ENCODE data around the gene ILF3.
"Not testable (repeated sequence)": the region's sequence is repeated elsewhere in the genome, so short reads cannot be mapped to it uniquely, and the experiment has no call there.

ILF3 gene

DNA sequence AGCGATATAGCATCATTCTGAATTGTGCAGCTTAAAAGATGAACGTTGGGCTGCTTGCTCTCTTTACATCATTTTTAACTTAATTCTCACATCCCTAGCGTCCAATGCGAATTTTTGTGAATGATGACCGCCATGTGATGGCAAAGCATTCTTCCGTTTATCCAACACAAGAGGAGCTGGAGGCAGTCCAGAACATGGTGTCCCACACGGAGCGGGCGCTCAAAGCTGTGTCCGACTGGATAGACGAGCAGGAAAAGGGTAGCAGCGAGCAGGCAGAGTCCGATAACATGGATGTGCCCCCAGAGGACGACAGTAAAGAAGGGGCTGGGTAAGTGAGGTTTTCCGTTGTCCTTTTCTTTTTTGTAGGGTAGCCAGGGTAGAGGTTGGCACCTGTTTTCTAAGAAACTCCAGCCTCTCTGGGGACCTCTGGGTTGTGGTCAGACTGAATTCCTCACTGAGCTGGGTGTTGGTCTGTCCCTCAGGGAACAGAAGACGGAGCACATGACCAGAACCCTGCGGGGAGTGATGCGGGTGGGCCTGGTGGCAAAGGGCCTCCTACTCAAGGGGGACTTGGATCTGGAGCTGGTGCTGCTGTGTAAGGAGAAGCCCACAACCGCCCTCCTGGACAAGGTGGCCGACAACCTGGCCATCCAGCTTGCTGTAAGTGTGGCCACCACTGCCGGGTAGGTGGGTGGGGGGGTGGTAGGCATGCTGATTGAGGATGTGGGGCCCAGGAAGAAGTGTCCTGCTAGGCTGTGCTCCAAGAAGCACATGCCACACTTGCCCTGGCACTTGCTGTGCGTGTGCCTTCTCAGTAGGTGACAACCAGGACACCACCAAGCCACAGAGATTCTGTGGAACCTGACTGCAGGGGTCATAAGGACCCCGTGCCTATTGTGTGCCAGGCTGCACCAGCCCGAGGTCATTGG is 17.0 kb downstream of the ILF3 start:
- DNase-seq: peak in 1 of 10 donors; percentile 66
- intact Hi-C loops (cut with DNase I): no loop called here

DNA sequence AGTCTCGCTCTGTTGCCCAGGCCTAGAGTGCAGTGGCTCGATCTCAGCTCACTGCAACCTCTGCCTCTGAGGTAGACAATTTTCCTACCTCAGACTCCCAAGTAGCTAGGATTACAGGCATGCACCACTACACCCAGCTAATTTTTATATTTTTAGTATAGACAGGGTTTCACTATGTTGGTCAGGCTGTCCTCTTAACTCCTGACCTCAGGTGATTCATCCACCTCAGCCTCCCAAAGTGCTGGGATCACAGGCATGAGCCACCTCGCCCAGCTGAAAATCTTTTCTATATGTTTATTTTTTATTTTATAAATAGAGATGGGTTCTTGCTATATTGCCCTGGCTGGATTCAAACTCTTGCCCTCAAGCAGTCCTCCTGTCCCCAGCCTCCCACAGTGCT is 17.8 kb downstream of the ILF3 start:
- DNase-seq: peak in 1 of 10 donors; percentile 20

DNA sequence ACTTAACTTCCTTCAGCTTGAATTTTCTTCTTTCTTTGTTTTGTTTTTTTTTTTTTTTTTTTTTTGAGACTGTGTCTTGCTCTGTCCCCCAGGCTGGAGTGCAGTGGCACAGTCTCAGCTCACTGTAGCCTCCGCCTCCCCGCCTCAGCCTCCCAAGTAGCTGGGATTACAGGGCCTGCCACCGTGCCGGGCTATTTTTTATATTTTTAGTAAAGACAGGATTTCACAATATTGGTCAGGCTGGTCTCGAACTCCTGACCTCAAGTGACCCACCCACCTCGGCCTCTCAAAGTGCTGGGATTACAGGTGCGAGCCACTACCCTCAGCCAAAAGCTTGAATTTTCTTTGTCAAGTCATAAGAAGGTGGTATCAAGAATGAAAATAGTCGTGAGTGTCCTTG is 21.1 kb downstream of the ILF3 start:
- DNase-seq: peak in 1 of 10 donors; percentile 50
- intact Hi-C loops (cut with DNase I): not testable (repeated sequence)

More for the DNA sequence above, 17.8 kb downstream of the ILF3 start:
- intact Hi-C loops (cut with DNase I): not testable (repeated sequence)

DNA sequence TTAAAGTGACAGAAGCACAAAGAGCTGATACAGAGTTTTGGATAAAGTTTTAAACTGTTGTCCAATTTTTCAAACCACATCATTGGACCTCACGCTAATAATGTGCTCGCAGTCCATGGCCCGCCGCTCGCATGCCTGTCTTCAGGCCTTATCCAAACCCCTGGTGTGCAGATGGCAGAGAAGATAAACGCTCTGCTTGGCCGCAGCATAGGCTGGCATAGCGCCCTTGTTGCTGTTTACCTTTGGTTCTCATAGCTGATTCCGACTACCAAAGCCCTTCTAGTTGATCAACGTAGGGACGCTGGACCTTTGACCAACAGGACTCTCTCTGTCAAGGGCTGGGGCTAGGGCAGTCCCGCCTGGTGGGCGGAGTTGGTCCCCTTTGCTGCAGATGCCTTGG is 23.6 kb downstream of the ILF3 start:
- intact Hi-C loops (cut with DNase I): no loop called here
- DNase-seq: no peak

DNA sequence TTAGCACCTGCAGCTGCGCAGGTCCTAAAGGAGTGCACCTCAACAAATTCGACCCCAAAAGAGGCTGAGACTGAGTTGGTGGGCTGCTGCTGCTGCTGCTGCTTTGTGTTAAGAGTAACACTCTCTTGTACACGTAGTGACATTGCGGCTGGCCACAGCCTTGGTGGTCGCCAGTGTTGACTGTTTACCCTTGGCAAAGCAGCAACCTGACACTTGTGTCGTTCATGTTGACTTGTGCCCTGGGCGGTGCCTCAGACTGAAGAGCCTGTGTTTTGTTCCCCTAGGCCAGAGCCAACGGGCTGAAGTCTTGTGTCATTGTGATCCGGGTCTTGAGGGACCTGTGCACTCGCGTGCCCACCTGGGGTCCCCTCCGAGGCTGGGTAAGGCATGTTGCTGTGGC is 24.7 kb downstream of the ILF3 start:
- intact Hi-C loops (cut with DNase I): no loop called here

DNA sequence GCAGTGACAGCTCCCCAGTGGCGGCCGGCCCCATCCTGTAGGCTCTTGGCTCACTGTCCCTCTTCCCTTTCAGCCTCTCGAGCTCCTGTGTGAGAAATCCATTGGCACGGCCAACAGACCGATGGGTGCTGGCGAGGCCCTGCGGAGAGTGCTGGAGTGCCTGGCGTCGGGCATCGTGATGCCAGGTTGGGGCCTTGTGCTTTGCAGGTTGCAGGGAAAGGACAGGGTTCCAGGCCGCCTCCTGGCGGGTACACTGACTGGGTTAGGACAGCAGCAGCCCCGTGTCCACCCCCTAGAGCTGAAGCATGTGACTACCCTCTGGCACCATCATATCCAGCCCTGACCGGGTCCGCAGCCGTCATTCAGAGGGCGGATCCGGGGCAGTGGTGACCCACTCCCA is 25.6 kb downstream of the ILF3 start:
- intact Hi-C loops (cut with DNase I): no loop called here
- no peak for DNase-seq

More for the DNA sequence above, 24.7 kb downstream of the ILF3 start:
- DNase-seq: no peak

DNA sequence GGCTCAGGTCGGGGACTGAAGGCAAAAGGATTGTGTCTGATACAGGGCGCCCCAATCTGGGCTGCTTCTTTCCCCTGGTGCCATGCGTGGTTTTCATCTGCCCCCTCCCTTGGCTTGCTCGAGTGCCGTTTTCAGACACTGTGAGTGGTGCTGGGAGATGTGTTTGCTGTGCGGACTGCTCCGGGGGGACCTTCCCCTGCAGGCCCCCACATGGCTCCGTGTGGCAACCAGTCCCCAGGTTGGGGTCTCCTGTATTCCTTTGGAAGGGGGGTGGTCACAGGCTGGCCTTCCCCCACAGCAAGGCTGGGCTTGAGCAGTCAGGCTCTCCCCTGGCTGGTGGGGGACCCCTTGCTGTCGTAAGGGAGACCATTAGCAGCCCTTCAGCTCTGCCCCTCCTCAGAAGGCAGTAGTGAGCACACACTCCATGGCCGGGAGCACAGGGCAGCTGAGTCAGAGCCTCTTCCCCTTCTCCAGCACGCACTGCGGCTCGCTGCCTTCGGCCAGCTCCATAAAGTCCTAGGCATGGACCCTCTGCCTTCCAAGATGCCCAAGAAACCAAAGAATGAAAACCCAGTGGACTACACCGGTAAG is 26.5 kb downstream of the ILF3 start:
- intact Hi-C loops (cut with DNase I): no loop called here
- DNase-seq: no peak

DNA sequence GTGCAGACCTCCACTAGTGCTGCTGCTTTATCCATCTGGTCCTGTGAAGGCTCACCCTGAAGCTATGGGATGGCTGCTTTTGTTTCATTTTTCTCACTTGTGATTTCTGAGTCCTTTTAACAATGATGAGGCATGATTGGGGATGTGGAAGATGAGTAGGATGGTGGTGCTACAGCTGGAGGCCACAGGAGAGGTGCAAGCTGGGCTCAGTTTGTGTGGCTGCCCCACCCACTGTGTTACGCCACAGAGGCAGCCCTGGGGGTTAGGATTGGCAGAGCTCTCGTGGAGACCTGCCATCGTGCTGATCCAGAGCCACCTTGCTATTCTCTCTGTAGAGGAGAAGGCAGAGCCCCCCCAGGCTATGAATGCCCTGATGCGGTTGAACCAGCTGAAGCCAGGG is 27.5 kb downstream of the ILF3 start:
- intact Hi-C loops (cut with DNase I): no loop called here
- no peak for DNase-seq

DNA sequence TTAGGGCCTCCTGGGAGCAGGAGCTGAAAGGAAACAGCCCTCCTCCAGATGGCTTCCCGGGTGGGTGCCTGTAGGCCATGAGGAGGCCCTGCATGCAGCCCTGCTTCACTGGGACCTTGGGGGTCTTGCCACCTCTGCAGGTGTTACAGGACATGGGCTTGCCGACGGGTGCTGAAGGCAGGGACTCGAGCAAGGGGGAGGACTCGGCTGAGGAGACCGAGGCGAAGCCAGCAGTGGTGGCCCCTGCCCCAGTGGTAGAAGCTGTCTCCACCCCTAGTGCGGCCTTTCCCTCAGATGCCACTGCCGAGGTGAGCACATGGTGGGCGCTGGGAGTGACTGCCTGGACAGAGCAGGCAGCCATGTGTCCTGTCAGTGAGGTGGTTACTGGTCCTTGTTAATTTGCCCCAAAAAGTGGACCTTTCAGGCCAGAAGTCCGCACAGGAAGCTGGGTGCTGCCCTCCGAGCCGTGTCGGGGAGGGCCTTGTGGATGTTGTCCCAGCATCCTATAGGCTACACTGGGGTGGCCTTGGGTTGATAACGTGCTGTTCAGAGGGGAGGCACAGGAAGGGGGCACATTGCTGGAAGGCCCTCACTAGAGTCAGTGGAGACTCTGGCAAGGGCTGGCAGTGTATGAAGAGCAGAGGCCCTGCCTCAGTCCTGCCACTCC is 28.4 kb downstream of the ILF3 start:
- DNase-seq: peak in 1 of 10 donors; percentile 78
- intact Hi-C loops (cut with DNase I): no loop called here

DNA sequence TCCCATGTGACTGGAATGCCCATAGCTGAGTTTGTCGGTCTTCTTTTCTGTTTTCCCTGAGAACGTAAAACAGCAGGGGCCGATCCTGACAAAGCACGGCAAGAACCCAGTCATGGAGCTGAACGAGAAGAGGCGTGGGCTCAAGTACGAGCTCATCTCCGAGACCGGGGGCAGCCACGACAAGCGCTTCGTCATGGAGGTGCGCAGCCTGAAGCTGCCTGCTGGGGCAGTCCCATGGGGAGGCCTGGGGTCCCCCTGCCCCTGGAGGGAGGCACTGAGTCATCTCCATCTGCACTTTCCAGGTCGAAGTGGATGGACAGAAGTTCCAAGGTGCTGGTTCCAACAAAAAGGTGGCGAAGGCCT is 28.9 kb downstream of the ILF3 start:
- intact Hi-C loops (cut with DNase I): no loop called here
- DNase-seq: no peak

DNA sequence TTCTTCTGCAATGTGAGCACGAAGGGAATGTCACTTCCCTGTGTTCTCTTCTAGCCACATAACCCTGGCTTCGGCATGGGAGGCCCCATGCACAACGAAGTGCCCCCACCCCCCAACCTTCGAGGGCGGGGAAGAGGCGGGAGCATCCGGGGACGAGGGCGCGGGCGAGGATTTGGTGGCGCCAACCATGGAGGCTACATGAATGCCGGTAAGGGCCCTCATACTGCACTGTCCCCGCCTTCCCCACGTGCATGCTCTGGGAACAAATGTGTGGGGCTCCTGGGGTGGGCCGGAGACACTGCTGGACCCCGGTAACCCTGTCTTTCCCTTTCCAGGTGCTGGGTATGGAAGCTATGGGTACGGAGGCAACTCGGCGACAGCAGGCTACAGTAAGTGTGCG is 29.4 kb downstream of the ILF3 start:
- no peak for DNase-seq
- intact Hi-C loops (cut with DNase I): no loop called here

DNA sequence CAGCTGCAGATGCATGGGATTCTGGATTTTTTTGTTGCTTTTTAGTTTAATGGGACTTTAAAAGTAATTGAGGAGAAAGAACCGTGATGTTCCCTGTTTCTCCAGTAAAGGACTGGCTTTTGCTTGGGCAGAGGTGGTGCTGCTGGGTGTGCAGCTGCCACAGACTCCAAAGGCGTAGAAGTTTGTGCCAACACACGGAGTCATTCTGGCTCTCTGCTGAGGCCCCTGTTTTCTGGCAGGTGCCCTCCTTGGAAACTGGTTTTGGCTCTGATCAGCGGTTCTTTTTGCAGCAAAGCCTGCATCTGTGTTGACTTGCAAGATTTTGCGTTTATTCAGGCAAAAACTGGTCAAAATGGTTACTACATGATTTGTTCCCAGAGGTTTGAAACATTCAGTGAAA is 31.1 kb downstream of the ILF3 start:
- intact Hi-C loops (cut with DNase I): no loop called here
- DNase-seq: peak in 5 of 10 donors; percentile 21 to 87 (median 37)

DNA sequence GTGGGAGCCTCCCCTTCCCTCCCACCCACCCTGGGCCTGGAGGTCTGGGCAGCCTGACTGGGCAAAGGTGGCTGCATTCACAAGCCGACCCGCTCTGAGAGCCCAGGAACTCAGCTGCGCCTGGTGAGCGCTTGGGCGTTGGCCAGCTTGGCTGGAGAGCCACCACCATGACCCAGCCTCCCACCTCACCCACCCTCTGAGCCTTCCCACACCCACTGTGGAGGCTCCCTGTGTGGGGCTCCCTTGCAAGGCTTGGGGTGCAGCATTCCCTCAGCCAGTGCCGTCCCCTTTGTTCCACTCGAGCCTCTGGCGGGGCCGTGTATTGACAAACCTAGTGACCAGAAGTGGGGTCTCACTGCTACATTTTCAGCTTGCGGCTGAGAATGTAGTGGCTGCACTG is 32.0 kb downstream of the ILF3 start:
- DNase-seq: peak in 1 of 10 donors; percentile 70
- intact Hi-C loops (cut with DNase I): no loop called here

DNA sequence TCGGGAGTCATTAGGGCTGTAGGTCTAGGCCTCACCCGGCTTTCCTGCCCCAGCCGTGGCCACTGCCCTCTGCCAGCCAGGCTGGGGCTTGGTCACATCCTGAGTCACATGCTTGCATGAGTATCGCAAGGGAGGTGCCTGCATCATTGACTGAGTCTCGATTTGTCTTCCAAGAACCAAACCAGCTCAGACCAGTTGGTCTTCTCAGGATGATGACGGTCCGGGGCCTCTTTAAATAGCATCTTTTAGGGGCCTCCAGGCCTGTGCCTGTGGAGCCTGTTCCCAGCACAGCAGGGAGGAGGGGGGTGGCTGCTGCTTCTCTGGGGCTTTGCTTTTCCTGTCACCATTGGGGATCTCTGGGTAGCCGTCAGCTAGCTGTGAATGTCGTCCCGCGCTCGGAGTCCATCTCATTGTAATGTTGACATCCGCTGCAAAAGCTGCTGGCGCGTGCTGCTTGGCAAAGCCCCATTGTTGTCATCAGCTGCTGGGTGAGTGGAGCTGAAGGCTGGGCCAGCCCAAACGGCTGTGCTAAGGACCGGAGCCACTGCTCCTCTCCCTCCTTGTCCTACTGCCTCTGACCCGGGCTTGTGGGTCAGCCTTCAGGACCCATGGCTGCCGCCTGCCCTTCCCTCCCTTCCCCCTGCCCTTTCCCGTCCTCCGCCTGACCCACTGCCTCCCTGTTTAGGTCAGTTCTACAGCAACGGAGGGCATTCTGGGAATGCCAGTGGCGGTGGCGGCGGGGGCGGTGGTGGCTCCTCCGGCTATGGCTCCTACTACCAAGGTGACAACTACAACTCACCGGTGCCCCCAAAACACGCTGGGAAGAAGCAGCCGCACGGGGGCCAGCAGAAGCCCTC is 32.7 kb downstream of the ILF3 start:
- DNase-seq: peak; percentile 77 to 97 (median 81)
- intact Hi-C loops (cut with DNase I): no loop called here

DNA sequence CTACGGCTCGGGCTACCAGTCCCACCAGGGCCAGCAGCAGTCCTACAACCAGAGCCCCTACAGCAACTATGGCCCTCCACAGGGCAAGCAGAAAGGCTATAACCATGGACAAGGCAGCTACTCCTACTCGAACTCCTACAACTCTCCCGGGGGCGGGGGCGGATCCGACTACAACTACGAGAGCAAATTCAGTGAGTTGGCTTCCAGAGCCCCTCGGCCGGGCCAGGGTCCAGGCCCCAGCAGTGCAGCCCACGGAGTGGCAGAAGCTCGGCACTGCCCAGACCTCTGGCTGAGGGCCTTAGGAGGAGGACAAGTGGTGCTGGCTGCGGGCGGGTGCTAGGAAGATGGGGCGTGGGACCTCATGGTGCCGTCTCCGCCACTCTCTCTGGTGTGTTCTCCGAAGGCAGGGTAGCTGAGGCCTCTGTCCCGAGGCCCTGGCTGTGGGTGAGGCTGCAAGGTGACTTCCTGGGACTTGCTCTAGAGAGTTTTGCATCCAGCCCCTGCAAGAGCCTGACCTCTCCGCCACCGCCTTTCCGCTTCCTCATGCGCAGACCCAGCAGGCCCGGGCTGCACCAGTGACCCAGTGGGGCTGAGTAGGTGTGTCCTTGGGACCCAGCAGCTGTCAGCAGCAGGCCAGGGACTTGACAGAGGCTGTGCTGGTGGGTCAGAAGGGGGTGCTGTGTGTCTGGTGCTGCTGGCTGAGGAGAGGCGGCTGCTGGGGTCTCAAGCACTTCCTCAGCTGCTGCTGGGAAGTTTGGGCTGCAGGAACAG is 33.6 kb downstream of the ILF3 start:
- peak in 1 of 10 donors; percentile 78 for DNase-seq
- intact Hi-C loops (cut with DNase I): no loop called here

DNA sequence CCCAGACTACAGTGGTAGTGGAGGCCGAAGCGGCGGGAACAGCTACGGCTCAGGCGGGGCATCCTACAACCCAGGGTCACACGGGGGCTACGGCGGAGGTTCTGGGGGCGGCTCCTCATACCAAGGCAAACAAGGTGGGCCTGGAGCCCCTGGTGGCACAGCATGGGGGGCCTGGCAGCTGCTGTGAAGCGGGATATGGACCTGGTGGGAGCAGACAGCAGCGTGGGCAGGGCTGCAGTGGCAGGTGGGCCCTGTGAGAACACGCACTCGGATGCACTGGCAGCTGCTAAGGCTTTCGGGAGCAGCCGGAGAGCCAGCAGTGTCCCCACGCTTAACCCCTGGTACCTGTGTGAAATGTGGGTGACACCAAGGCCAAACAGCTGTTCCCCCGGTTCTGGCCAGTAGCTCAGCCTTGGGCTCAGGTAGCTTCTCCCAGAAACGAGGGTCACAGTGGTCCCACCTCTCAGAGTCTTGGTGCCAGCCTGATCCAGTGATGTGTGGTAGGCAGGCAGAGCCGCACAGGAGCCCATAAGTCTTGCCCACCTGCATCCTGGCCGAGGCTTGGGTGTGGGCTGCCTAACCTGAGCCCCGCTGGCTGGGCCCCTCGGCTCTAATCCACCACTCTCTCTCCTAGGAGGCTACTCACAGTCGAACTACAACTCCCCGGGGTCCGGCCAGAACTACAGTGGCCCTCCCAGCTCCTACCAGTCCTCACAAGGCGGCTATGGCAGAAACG is 34.6 kb downstream of the ILF3 start:
- intact Hi-C loops (cut with DNase I): no loop called here
- peak in 1 of 10 donors; percentile 68 for DNase-seq

DNA sequence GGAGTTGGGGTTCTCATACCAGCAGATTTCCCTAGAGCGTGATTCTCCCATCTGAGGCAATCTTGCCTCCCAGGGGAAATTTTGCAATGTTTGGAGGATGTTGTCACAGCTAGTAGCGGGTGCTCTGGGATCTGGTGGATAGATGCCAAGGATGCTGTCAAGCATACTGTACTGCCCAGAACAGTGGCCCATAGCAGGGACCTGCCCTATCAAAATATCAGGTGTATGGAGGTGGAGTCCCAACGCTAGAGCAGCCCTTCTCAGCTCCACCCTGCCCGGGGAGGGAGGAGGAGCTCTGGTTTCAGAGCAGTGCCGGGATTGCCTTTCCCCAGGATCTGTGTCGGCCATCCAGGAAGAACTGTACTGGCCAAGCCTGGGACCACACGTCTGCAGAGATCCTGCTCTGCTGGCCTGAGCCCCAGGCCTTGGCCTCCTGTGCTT is 36.2 kb downstream of the ILF3 start:
- intact Hi-C loops (cut with DNase I): no loop called here
- DNase-seq: peak in 1 of 10 donors; percentile 49

DNA sequence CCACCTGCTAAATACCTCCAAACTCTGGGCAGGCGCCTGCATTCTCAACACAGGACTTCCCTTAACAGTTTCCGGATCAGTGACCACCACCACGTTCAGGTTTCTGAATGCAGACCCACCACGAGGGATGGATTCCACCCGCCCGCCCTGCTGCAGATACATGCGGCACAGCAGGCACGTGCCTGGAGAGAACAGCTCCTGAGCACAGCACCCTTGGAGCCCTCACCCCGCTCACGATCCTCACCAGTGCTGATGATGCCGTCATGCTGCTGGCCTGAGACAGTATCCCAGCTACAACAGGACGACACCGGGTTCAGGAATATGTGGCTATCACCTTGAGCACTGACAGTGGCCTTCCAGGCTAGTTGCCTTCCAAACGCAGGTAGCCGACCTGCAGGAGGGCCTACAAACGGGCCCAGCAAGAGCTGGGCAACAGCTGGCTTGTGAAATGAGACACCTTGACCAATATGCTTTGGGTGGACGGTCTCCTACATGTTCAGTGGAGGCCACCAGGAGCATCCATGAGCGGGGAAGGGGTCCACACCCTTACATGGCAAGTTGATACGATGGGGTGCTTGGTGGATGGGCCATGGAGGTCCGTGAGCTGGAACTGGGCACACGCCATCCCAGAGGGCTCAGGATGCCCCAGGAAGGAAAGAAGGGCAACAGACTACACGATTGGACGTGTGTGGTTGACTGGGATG is 37.2 kb downstream of the ILF3 start:
- peak in 1 of 10 donors; percentile 82 for DNase-seq
- intact Hi-C loops (cut with DNase I): no loop called here

All from posterior cingulate gyrus (tissue), 11 donors.